ENCODE measurements around the gene ORC5.
"Not testable (repeated sequence)": the region's sequence is repeated elsewhere in the genome, so short reads cannot be mapped to it uniquely, and the experiment has no call there.

Gene ORC5

DNA sequence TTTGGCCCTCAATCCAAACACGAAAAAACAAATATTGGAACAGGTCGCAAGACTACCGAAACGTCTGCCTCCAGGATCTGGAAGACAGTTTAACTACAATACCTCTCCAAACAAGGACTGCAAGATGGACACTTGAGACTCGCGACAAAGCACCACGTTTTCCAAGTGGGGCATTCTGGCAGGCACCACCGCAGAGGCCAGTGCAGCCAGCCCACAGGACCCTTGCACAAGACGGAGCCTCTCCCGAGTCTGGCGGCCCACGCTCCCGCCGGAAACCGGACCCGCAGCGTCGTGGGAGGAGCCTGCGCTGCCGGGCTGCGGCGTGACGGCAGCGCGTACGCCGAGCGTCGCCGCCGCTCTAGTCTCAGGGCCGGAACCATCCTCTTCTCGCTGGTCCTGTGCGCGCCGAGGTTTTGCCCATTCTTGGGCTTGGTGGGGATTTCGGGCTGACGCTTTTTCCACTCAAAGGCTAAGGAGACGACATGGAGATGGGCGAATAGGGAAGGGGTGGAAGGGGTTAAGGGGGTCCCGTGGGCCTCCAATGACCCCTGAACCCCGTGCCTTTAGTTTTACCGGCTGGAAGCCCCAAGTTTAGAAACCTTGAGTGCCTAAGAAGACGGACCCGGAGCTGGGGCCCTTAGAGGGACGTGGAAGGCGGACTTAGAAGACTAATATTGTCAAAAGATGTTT, at the start of gene ORC5:
TSS of gene ORC5 (minus strand) at position 283 of the 690 bp plus-strand sequence. CDS start at position 174, 109 bp downstream.
- TF ChIP-seq POLR2A (IDR thresholded peaks at IDR 0.05; ENCODE audit: low read length) (peak; percentile 93), GATA1 (IDR thresholded peaks at IDR 0.05; ENCODE audit: low read depth, low read length) (no peak)
- peak; percentile 89 to 90 for DNase-seq

DNA sequence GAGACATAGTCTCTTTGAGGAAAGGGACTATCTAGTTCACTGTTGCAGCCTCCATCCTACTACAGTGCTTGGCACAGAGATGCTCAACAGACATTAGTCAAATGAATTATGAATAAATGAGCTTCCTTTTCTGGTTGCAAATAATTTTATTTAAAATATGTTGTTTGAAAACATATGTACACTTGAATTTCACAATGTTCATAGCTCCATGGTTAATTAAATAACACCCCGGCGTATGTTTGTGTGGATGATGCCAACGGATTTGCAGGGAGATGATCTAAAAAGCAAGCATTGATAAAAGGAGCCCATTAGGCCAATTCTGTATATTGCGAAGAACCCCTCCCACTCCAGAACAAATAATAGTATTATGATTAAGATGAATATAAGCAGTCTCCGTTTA, 47.8 kb upstream of the ORC5 start:
- TF ChIP-seq GATA1 (IDR thresholded peaks at IDR 0.05; ENCODE audit: low read depth, low read length) (no peak), POLR2A (IDR thresholded peaks at IDR 0.05; ENCODE audit: low read length) (no peak)
- DNase-seq = no peak

DNA sequence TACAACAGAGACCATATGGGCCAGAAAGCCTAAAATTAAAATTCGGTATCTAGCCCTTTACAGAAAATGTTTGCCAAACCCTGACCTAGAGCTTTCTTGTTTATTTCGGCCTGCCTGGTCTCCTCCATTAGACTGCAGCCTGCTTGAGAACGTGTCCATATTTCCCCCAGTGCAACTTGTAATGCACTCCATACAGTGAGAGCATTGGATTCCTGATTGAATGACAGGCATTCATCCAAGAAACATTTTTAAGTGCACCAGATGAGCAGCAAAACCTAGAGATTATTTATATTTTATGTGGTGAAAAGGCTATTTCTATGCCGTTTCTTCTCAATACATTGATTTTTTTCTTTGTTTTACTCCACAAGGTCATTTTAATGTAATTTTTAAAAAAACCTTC, 47.4 kb upstream of the ORC5 start:
- TF ChIP-seq POLR2A (IDR thresholded peaks at IDR 0.05; ENCODE audit: low read length) = no peak
- TF ChIP-seq GATA1 (IDR thresholded peaks at IDR 0.05; ENCODE audit: low read depth, low read length) = no peak
- no peak for DNase-seq

DNA sequence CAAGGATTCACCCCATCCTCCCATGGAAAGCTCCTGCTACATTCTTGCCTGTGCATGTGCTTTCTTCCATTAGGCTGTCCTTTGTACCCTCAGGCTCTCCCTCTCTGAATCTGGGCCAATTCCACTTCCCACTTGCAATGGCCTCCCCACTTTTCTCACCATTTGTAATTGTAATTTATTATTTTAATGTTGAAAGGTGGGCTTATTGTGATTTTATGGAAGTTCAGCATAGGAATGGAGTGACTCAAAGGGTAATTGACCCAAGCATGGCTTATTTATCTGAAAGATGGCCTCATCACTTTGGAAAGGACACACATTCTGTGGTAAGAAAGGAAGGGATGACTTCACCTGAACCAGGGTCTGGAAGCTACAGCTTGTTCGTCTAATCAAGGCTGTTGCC, 46.9 kb upstream of the ORC5 start:
- TF ChIP-seq GATA1 (IDR thresholded peaks at IDR 0.05; ENCODE audit: low read depth, low read length) (no peak), POLR2A (IDR thresholded peaks at IDR 0.05; ENCODE audit: low read length) (no peak)
- DNase-seq = no peak

DNA sequence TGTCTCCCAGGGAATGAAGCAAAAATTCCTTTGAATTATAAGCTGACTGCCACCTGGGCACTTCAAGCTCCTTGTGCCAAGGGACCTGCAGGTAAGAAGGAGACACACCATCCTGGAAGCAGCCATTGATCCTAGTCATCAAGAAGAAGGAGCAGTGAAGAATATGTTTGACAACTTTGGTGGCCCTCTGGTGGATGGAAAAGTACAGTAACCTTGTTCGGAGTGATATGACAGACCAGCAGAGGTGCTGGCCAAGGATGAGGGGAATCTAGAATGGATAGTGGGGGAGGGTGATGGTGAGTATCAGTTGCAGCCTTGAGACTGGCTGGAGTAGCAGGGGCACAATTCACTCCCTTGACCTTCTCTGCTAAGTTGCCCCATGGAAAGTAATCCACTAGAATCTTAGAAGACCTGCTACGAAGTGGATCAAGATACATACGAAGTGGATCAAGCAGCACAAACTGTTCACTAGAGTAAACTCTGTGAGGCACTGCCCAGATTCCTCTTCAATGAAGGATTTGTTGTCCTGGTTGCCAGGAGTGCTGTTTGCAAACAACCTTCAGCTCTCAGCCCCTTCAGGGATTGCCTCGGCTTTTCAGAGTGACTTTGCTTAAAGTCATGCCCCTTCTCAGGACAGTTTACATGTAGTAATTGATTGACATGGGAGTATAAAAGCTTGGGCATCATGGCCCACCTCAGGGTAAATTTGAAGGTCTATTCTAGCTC, 44.8 kb upstream of the ORC5 start:
- peak; percentile 2 for DNase-seq
- no peak for TF ChIP-seq POLR2A (IDR thresholded peaks at IDR 0.05; ENCODE audit: low read length)
- TF ChIP-seq GATA1 (IDR thresholded peaks at IDR 0.05; ENCODE audit: low read depth, low read length) = no peak

DNA sequence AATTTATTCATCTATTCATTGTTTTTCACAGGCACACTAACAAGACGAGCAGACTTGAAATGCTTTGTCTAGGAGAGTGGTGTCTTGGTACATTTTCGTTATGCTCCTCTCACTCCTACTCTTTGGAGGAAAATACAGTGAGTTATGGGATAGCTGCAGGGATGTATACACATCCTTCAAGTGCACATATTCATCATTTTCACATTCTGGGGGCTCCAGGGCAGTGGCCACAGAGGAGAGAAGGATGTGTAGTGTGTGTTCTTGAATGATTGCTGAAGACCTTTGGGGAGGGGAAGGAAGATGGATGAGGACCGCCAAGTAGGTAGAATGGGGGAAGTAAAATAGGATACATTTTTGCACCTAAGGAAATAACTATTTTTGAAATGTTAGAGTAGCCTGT, 34.8 kb upstream of the ORC5 start:
- TF ChIP-seq GATA1 (IDR thresholded peaks at IDR 0.05; ENCODE audit: low read depth, low read length) (no peak), POLR2A (IDR thresholded peaks at IDR 0.05; ENCODE audit: low read length) (no peak)
- no peak for DNase-seq

DNA sequence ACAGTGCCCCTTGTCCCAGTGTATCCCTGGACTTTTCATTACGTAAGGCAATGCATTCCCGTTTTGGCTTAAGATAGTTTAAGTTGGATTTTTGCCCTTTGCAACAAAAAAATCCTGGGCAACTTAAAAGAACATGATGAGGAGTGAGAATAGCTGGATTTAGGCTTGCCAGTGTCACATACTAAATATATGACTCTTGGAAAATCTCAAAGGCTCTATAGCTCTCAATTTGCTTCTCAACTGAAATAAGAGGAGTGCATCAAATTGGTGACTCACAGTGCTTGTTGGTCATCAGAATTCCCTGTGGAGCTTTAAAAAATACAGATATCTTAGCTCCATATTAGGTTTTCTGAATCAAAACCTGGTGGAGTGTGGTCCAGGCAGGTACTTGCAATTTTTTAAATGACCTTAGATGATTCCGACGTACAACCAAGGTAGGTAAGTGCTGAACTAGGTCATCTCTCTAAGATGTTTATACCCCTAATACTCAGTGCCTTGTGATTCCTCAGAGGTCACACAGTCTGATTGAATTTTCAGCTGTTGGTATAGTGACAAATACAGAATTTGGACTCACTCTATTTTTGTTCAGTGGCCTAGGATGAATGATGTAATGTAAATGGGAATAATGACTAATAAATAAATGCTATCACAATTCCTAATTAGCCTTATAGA, 33.9 kb upstream of the ORC5 start:
- no peak for DNase-seq
- no peak for TF ChIP-seq GATA1 (IDR thresholded peaks at IDR 0.05; ENCODE audit: low read depth, low read length)
- TF ChIP-seq POLR2A (IDR thresholded peaks at IDR 0.05; ENCODE audit: low read length) = no peak

DNA sequence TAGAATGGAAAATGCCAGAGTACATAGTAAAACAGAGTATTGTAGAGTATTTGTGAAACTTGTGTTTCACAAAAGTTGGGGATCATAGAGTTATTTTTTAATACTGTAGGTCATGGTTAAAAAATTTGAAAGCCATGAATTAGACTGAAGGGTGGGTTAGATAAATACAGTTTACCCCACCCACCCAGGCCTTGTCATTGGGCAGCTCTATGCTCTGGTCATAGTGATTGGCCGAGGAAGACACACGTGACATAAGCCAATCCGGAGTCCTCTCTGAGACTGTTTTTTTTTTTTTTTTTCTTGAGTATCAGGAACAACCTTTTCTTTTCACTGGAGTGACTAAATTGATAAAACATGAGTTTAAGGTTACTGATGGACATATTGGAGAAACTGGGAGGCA, 33.3 kb upstream of the ORC5 start:
- TF ChIP-seq GATA1 (IDR thresholded peaks at IDR 0.05; ENCODE audit: low read depth, low read length) = no peak
- TF ChIP-seq POLR2A (IDR thresholded peaks at IDR 0.05; ENCODE audit: low read length) = no peak

DNA sequence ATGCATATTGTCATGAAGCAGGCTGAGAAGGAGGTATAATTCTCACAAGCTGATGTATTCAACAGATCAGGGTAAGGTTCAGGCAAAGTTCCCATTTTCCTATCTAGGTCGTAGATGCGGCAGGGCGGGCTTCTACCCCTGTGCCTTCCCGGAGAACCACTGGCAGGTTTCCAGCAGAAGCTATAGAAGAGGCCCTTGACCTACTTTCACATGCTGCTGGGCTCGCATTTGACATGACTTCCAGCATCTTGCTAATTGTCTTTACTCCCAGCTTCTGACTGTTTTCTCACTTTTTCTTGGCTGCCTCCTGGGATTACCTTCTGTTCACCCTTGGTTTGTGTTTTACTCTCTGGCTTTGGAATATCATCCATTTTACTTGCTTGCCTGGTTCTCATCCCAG, 32.6 kb upstream of the ORC5 start:
- no peak for DNase-seq
- TF ChIP-seq POLR2A (IDR thresholded peaks at IDR 0.05; ENCODE audit: low read length) (no peak), GATA1 (IDR thresholded peaks at IDR 0.05; ENCODE audit: low read depth, low read length) (no peak)

More for the DNA sequence above, 33.3 kb upstream of the ORC5 start:
- no peak for DNase-seq

DNA sequence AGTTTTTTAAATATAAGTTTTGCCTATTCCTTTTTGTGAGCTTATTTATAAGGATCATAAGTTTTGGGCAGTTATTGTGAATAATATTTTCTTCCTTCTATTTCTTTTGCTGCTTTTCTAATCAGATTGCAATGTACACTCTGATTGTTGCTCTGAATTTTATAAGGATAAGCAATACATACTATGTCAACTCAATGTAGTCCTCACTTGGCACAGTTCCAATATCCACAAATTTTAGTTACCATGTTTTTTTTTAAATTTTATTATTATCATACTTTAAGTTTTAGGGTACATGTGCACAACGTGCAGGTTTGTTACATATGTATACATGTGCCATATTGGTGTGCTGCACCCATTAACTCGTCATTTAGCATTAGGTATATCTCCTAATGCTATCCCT, 27.2 kb upstream of the ORC5 start:
- not testable (repeated sequence) for DNase-seq

DNA sequence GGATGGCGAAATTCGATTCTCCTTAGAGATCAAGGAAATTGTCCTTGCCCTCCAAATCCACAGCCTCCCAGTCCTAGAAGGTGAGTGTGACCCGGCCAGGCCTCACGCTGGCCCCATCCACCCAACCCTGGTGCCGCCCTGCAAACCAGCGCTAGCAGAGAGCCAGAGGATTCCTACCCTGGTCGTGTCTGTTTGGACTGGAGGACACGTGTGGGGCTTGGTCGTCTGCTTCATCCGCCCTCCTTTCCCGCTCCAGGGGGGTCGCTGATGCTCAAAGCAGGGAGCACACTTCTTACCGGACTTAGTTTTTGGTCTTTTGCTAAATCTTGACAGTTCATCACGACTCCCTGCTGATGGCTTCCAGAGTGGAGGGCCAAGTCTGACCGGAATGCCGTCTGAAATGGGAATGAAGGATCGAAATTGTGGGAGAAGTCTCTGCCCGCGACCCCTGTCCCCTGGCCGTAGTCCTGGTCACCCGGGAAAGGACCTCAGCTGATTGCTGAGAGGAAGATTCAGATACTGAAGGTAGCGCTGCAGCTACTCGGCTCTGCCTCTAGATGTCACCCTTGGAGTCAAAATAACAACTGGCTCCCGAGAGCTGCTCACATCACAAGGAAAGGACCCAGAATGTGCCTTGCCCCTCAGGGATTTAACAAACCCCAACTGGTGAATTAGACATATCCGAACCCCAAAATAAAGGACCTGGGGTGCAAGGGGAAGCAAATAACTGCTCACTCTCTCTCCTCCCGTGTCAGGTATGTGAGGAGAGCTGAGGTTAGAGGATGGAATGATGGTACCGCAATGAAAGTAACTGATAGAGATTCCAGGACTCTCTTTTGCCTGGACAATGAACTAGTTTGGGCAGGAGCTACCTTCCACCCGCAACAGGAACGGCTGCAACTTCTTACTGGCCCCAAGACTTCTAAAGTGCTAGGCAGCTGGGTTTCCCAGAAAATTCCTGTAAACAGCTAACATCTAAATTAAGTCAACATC, 23.5 kb upstream of the ORC5 start:
- TF ChIP-seq POLR2A (IDR thresholded peaks at IDR 0.05; ENCODE audit: low read length) (no peak), GATA1 (IDR thresholded peaks at IDR 0.05; ENCODE audit: low read depth, low read length) (no peak)
- DNase-seq = peak; percentile 43 to 62

DNA sequence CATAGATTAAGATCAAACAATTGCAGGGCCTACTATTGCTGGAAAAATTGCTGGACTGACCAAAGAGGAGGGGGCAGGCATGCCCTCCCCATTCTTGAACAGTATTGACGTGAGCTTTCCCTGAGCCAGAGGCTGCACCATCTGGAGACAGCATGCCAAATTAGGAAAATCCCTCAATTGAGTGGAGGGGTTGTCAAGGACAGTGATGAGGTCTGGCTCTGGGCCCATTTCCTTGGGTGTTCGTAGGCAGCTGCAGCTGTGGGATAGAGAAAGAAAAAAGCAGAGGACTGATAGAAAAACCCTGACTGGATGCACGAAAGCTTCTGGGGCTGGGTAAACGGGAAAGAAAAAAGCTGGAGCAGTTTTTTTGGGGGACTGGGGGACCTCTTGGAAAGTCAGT, 22.8 kb upstream of the ORC5 start:
- DNase-seq = no peak
- TF ChIP-seq POLR2A (IDR thresholded peaks at IDR 0.05; ENCODE audit: low read length) (no peak), GATA1 (IDR thresholded peaks at IDR 0.05; ENCODE audit: low read depth, low read length) (no peak)

DNA sequence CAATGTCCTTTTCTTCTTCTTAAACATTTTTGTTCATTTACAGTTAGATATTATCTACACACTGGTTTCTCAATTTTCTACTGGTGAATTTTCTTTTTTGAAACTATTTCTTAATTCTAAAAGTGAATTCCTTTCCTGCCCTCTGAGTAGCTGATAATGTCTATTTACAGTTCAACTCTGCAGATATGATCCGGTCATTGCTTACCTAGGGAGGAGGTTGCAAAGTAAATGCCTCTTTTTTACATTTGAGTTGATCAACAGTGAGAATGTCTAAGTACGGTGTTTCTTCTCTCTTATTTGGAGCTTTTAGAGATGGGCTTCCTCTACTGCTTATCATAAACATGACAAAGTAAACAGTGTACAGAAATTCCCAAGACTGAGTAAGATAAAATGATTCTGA, 20.6 kb upstream of the ORC5 start:
- no peak for DNase-seq
- TF ChIP-seq GATA1 (IDR thresholded peaks at IDR 0.05; ENCODE audit: low read depth, low read length) = no peak
- no peak for TF ChIP-seq POLR2A (IDR thresholded peaks at IDR 0.05; ENCODE audit: low read length)
